ENCODE data around the gene FUT7. TPM values are rescaled to one million over a fixed set of nuclear protein-coding genes. Genes with fewer than 3 reads are reported as not detected.

FUT7 gene
- total RNA-seq, 1 experiment from 2014 or later = not detected

DNA sequence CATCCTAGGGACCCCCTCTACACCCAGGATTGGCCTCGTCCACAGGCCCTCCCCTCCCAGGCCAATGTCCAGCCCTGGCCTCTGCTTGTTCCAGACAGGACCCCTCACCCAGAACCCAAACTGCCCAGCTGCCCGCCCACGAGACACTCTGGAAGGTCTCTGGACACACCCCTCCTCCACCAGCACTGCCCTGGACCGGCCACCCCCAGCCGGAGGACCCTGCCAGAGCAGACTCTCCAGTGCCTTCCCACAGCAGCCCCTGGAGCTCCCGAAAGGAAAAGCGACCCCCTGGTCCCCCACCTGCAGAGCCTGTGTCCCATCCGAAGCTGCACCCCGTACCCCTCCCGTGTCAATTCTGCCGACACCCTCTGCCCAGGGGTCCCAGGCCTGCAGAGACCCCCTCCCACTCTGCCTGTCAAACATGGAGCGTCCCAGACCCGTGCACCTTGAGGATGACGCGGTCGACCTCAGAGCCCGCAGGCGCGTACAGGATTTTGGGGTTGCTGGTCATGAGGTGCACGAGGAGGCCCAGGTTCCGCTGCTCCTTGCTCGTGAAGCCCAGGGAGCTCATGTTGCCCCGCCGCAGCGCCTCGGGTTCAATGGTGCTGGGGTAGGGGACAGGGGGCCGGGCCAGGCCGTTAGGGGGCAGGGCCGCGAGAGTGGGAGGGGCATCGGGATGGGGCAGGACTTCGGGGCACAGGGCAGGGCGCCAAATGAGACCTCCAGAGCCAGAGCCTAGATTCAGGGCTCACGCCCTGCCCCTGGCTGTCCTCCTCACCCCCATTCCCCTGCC lies 11.8 kb downstream of the FUT7 start:
- no peaks in the 10 kb centered on the region for H3K23me2 ChIP-seq (ENCODE audit: insufficient read length, low read depth, low read length, poor library complexity, severe bottlenecking)
- H3K4ac ChIP-seq (ENCODE audit: low read depth, low read length) = no peak overlapping the region
- no peak overlapping the region for H2BK5ac ChIP-seq (ENCODE audit: insufficient read length, low read length)
- H3K27ac Mint-ChIP-seq = no peak overlapping the region; a peak in 1 of 7 replicates
- H3K36me3 Mint-ChIP-seq (ENCODE audit: insufficient read depth in 1 of 3, low read depth in 3 of 3) = peaks cover 4 to 13% (median 4%) of the 10 kb centered on the region in 3 experiments; a peak in 4 of 7 replicates
- no peaks in the 10 kb centered on the region for H4K20me1 ChIP-seq (ENCODE audit: control insufficient read depth, insufficient read depth, insufficient read length)
- no peaks in the 10 kb centered on the region for H3K9me3 ChIP-seq (ENCODE audit: control insufficient read depth, low read depth, low read length)
- no peak overlapping the region for H2BK120ac ChIP-seq (ENCODE audit: low read depth, low read length, poor library complexity, severe bottlenecking)
- no peak overlapping the region for H3K4me2 ChIP-seq (ENCODE audit: insufficient read depth, insufficient read length, low read length)
- WGBS (ENCODE audit: extremely low coverage, insufficient read length, low lambda C conversion rate) = no CpG with 5 or more reads among the region's 34 CpGs
- no peak overlapping the region for H3K18ac ChIP-seq (ENCODE audit: insufficient read length, low read depth, low read length)
- TF ChIP-seq, protein P1, sequence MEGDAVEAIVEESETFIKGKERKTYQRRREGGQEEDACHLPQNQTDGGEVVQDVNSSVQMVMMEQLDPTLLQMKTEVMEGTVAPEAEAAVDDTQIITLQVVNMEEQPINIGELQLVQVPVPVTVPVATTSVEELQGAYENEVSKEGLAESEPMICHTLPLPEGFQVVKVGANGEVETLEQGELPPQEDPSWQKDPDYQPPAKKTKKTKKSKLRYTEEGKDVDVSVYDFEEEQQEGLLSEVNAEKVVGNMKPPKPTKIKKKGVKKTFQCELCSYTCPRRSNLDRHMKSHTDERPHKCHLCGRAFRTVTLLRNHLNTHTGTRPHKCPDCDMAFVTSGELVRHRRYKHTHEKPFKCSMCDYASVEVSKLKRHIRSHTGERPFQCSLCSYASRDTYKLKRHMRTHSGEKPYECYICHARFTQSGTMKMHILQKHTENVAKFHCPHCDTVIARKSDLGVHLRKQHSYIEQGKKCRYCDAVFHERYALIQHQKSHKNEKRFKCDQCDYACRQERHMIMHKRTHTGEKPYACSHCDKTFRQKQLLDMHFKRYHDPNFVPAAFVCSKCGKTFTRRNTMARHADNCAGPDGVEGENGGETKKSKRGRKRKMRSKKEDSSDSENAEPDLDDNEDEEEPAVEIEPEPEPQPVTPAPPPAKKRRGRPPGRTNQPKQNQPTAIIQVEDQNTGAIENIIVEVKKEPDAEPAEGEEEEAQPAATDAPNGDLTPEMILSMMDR (conservative IDR thresholded peaks at IDR 0.05) = no peak
- H2BK12ac ChIP-seq (ENCODE audit: insufficient read length, low read depth, low read length) = no peak overlapping the region
- peak; percentile 50 for DNase-seq
- H3K79me1 ChIP-seq (ENCODE audit: insufficient read depth, low read depth, low read length, poor library complexity, severe bottlenecking) = no peaks in the 10 kb centered on the region
- no peak overlapping the region for H3K4me3 Mint-ChIP-seq
- H4K5ac ChIP-seq (ENCODE audit: insufficient read length, low read depth, low read length) = no peak overlapping the region
- H2AFZ ChIP-seq (ENCODE audit: low read length) = no peak overlapping the region
- H3K56ac ChIP-seq (ENCODE audit: insufficient read length, low read depth, low read length) = no peak overlapping the region
- no peak overlapping the region for H3K27ac ChIP-seq (ENCODE audit: insufficient read length, low read depth, low read length)
- H3K9ac ChIP-seq (ENCODE audit: extremely low read depth, insufficient read length, low read length) = no peak overlapping the region
- no peak overlapping the region for H2BK15ac ChIP-seq (ENCODE audit: low read depth, low read length)
- peaks cover 2 to 9% of the 10 kb centered on the region in 2 experiments; a peak in 3 of 4 replicates for H3K4me1 Mint-ChIP-seq
- no peak overlapping the region for H3T11ph ChIP-seq (ENCODE audit: low read length)
- H3K79me2 ChIP-seq (ENCODE audit: insufficient read depth, low read length) = no peaks in the 10 kb centered on the region
- no peaks in the 10 kb centered on the region for H3K4me1 ChIP-seq (ENCODE audit: insufficient read depth, low read length)
- H3K23ac ChIP-seq (ENCODE audit: insufficient read length, low read depth, low read length) = no peak overlapping the region
- H4K91ac ChIP-seq (ENCODE audit: insufficient read length, low read depth, low read length) = no peak overlapping the region
- H3K27me3 Mint-ChIP-seq (ENCODE audit: low read depth) = no peaks in the 10 kb centered on the region
- H2BK20ac ChIP-seq (ENCODE audit: low read depth, low read length, poor library complexity, severe bottlenecking) = no peak overlapping the region
- no peak overlapping the region for H3K14ac ChIP-seq (ENCODE audit: insufficient read depth, low read length)
- H2AK5ac ChIP-seq (ENCODE audit: insufficient read length, low read length) = no peak overlapping the region
- no peaks in the 10 kb centered on the region for H3K9me3 Mint-ChIP-seq
- no peaks in the 10 kb centered on the region for H3K27me3 ChIP-seq (ENCODE audit: insufficient read depth, low read length)
- H4K8ac ChIP-seq (replicated peaks; ENCODE audit: insufficient read length, low read depth, low read length) = no peak overlapping the region

All from H9 (cell line).